Astrocyte (in vitro differentiated cells and primary cell): ENCODE results near the gene SRCIN1.

Experiments used
- EZH2 ChIP-seq: IDR thresholded peaks from 2 replicates; pipeline ENCODE4 v1.6.1; 2012; ENCODE audit warnings: mild to moderate bottlenecking, low read length, inconsistent platforms; ENCODE audit not compliant: insufficient read depth
- TF ChIP-seq, protein P1 (sequence below): IDR thresholded peaks from 2 replicates; pipeline ENCODE4 v1.5.1; 2011; ENCODE audit warnings: low read depth, mild to moderate bottlenecking, inconsistent platforms, low read length, moderate library complexity; ENCODE audit not compliant: insufficient read depth

GRCh38 chr17:38547444-38547843 lies 58.3 kb downstream of the SRCIN1 start:
- TF ChIP-seq, protein P1, sequence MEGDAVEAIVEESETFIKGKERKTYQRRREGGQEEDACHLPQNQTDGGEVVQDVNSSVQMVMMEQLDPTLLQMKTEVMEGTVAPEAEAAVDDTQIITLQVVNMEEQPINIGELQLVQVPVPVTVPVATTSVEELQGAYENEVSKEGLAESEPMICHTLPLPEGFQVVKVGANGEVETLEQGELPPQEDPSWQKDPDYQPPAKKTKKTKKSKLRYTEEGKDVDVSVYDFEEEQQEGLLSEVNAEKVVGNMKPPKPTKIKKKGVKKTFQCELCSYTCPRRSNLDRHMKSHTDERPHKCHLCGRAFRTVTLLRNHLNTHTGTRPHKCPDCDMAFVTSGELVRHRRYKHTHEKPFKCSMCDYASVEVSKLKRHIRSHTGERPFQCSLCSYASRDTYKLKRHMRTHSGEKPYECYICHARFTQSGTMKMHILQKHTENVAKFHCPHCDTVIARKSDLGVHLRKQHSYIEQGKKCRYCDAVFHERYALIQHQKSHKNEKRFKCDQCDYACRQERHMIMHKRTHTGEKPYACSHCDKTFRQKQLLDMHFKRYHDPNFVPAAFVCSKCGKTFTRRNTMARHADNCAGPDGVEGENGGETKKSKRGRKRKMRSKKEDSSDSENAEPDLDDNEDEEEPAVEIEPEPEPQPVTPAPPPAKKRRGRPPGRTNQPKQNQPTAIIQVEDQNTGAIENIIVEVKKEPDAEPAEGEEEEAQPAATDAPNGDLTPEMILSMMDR: no peak
- no peak for TF ChIP-seq EZH2
